HepG2 (cell line): Measurements from ENCODE around the gene P2RY1. TPM values are rescaled to one million over a fixed set of nuclear protein-coding genes. Genes with fewer than 3 reads are reported as not detected.

Source experiments
- ATAC-seq: fragments of 200-7000 bp; cut with Tn5 transposase; 3 replicates; pipeline ENCODE4 v1.9.1; 2020; ENCODE audit warnings: mild to moderate bottlenecking, moderate library complexity
- BruUV-seq: library from RNA; stranded (reverse); fragments of 400-500 nt; replicated peaks from 2 replicates; lab custom pipeline; 2021; lab: Mats Ljungman, UMichigan
- CTCF ChIA-PET: fragments of 300-600 bp; formaldehyde crosslinking; extraction: SDS; loops from one replicate; lab custom pipeline; 2021; ENCODE audit warnings: low total read pairs, inconsistent platforms, low intra/inter-chr PET ratio; lab: Yijun Ruan, JAX
- POLR2A ChIA-PET: fragments of 350-600 bp; sonication (Branson Sonifier 250); formaldehyde crosslinking; loops from one replicate; lab custom pipeline; 2020; ENCODE audit warnings: antibody characterized with exemption, inconsistent platforms; lab: Yijun Ruan, JAX
- DNase-seq: peaks from one replicate; pipeline ENCODE4 v3.0.0-alpha.2; 2015; ENCODE audit warnings: low spot score
- FAIRE-seq: peaks from 3 replicates; lab custom pipeline; 2011; peaks lifted over from hg19 to GRCh38; lab: Jason Lieb, UNC
- H2AFZ ChIP-seq: one replicate; pipeline ENCODE4 v1.6.1; 2011; ENCODE audit warnings: low read length, inconsistent platforms
- H3K27ac ChIP-seq: fragments of 300-600 bp; 3 replicates; pipeline ENCODE4 v1.8.0; 2011; ENCODE audit warnings: mixed run types, mild to moderate bottlenecking, mixed read lengths, low read length, inconsistent platforms; ENCODE audit not compliant: insufficient read depth; ENCODE audit errors: extremely low read length
- H3K27me3 ChIP-seq, 2 experiments: fragments of 200-600 bp in 1 of 2; 2 replicates in 1 of 2; 3 replicates in 1 of 2; pipeline versions ENCODE4 v1.6.0 to v1.8.0; 2011; ENCODE audit warnings: low read length in 2 of 2, mild to moderate bottlenecking in 2 of 2, moderate library complexity in 2 of 2, inconsistent platforms in 1 of 2; ENCODE audit not compliant: insufficient read depth in 2 of 2, control insufficient read depth in 1 of 2
- H3K36me3 ChIP-seq, 2 experiments: fragments of 200-600 bp in 1 of 2; replicated peaks in 1 of 2; 2 replicates in 1 of 2; 3 replicates in 1 of 2; pipeline versions ENCODE4 v1.5.1 to v1.8.0; 2011; ENCODE audit warnings: low read length in 2 of 2, inconsistent platforms in 1 of 2; ENCODE audit not compliant: insufficient read depth in 2 of 2, control insufficient read depth in 1 of 2
- H3K4me1 ChIP-seq: 2 replicates; pipeline ENCODE4 v1.5.1; 2012; ENCODE audit warnings: low read length, inconsistent platforms; ENCODE audit not compliant: insufficient read depth
- H3K4me2 ChIP-seq: 2 replicates; pipeline ENCODE4 v1.6.0; 2011; ENCODE audit warnings: low read depth, low read length, inconsistent platforms
- H3K4me3 ChIP-seq, 3 experiments: fragments of 200-600 bp in 1 of 3; sonication (generic), shearing (Covaris generic) in 1 of 3; replicated peaks in 1 of 3; 2 replicates each; pipeline ENCODE4 v1.5.1; 2011 to 2016; ENCODE audit warnings: low read length in 3 of 3, inconsistent platforms in 2 of 3, low read depth in 2 of 3, mild to moderate bottlenecking in 2 of 3, control low read depth in 1 of 3, mixed read lengths in 1 of 3; ENCODE audit not compliant: insufficient read depth in 1 of 3
- H3K79me2 ChIP-seq: one replicate; pipeline ENCODE4 v1.6.1; 2011; ENCODE audit warnings: low read length, inconsistent platforms; ENCODE audit not compliant: insufficient read depth
- H3K9ac ChIP-seq: 2 replicates; pipeline ENCODE4 v1.6.0; 2011; ENCODE audit warnings: mild to moderate bottlenecking, low read depth, low read length, inconsistent platforms; ENCODE audit not compliant: insufficient read depth
- H3K9me3 ChIP-seq: 2 replicates; pipeline ENCODE4 v1.5.1; 2012; ENCODE audit warnings: mild to moderate bottlenecking, low read length
- H4K20me1 ChIP-seq: 2 replicates; pipeline ENCODE4 v1.6.0; 2011; ENCODE audit warnings: inconsistent platforms, mild to moderate bottlenecking, low read length, moderate library complexity; ENCODE audit not compliant: insufficient read depth
- ARHGAP35 ChIP-seq: sonication (generic); formaldehyde crosslinking; IDR thresholded peaks from 2 replicates; pipeline ENCODE4 v1.9.0; 2022; ENCODE audit warnings: mild to moderate bottlenecking, inconsistent platforms, moderate library complexity, missing genetic modification reagents, borderline replicate concordance
- ARNT2 ChIP-seq: sonication (generic); formaldehyde crosslinking; IDR thresholded peaks from 2 replicates; pipeline ENCODE4 v1.8.0; 2022; ENCODE audit warnings: mild to moderate bottlenecking, low read depth, missing genetic modification reagents, moderate library complexity
- MLLT10 ChIP-seq: sonication (generic); formaldehyde crosslinking; IDR thresholded peaks from 2 replicates; pipeline ENCODE4 v1.4.0; 2020; ENCODE audit warnings: missing genetic modification reagents
- NBN ChIP-seq: fragments of 450-650 bp; conservative IDR thresholded peaks from 2 replicates; pipeline ENCODE4 v1.6.1; 2017
- NFRKB ChIP-seq: fragments of 450-650 bp; IDR thresholded peaks from 2 replicates; pipeline ENCODE4 v1.6.1; 2017
- NR2C2 ChIP-seq: sonication (generic); formaldehyde crosslinking; IDR thresholded peaks from 2 replicates; pipeline ENCODE4 v1.4.0; 2020; ENCODE audit warnings: missing genetic modification reagents, mild to moderate bottlenecking, moderate library complexity, borderline replicate concordance
- YY1 ChIP-seq: IDR thresholded peaks from 2 replicates; pipeline ENCODE4 v1.6.1; 2011; ENCODE audit warnings: low read length, low read depth, moderate library complexity, mild to moderate bottlenecking; ENCODE audit not compliant: insufficient read depth, insufficient replicate concordance
- ZFP1 ChIP-seq: IDR thresholded peaks from 2 replicates; pipeline ENCODE4 v1.6.1; 2016
- ZFP90 ChIP-seq: sonication (generic); formaldehyde crosslinking; IDR thresholded peaks from 2 replicates; pipeline ENCODE4 v1.8.0; 2022; ENCODE audit warnings: missing genetic modification reagents, mild to moderate bottlenecking, inconsistent platforms, borderline replicate concordance
- ZNF446 ChIP-seq: sonication (generic); formaldehyde crosslinking; IDR thresholded peaks from 2 replicates; pipeline ENCODE4 v1.5.0; 2020; ENCODE audit warnings: mild to moderate bottlenecking, missing genetic modification reagents
- WGBS: methylation state at CpG from one replicate; pipeline ENCODE4 v1.1.6; 2017; ENCODE audit warnings: low lambda C conversion rate; 5-methylcytosine and 5-hydroxymethylcytosine counted together
- in situ Hi-C: cut with HindIII; loops from 2 replicates; pipeline ENCODE4 v1.10.0; 2017; ENCODE audit warnings: low pct_unique_long_range_greater_than_20kb; ENCODE audit not compliant: extremely low pct_ligation_motif_present
- intact Hi-C: fragments of 100-400 bp; cut with micrococcal nuclease; formaldehyde crosslinking; loops from one replicate; pipeline ENCODE4 v1.10.0; 2022; ENCODE audit not compliant: unreplicated experiment
- polyA plus RNA-seq, 8 experiments: library from polyadenylated mRNA; depleted of rRNA in 3 of 8; stranded (reverse) in 7 of 8; unstranded in 1 of 8; fragments of >200 nt; fragmentation: Illumina TruSeq in 4 of 8; extraction: Trizol in 4 of 8; gene quantifications; 2 replicates each; pipeline versions ENCODE4 v1.2.1 to v1.2.3, GENCODE V29; 2011 to 2016; ENCODE audit warnings: low read depth in 4 of 8, missing spikeins in 1 of 8, mixed read lengths in 1 of 8; ENCODE audit not compliant: insufficient read depth in 1 of 8
- total RNA-seq, 5 experiments: library from RNA; depleted of rRNA; stranded (reverse); fragments of >200 nt; fragmentation: Illumina TruSeq; extraction: Trizol; gene quantifications; 2 replicates each; pipeline ENCODE4 v1.2.3, GENCODE V29; 2016; ENCODE audit warnings: low read depth in 1 of 5
- TF ChIP-seq, protein P1 (sequence below): sonication (generic); formaldehyde crosslinking; IDR thresholded peaks from 2 replicates; pipeline ENCODE4 v1.4.0; 2020; ENCODE audit warnings: mild to moderate bottlenecking, missing genetic modification reagents
- TF ChIP-seq, protein P2 (sequence below): sonication (generic); formaldehyde crosslinking; IDR thresholded peaks from 2 replicates; pipeline ENCODE4 v1.5.0; 2020; ENCODE audit warnings: mild to moderate bottlenecking, missing genetic modification reagents
- TF ChIP-seq, protein P3 (sequence below): fragments of 450-650 bp; IDR thresholded peaks from 2 replicates; pipeline ENCODE4 v1.6.1; 2017
- TF ChIP-seq, protein P4 (sequence below): sonication (generic); formaldehyde crosslinking; IDR thresholded peaks from 2 replicates; pipeline ENCODE4 v1.4.0; 2020; ENCODE audit warnings: mild to moderate bottlenecking, missing genetic modification reagents
- TF ChIP-seq, protein P5 (sequence below): sonication (generic); formaldehyde crosslinking; IDR thresholded peaks from 2 replicates; pipeline ENCODE4 v1.5.0; 2020; ENCODE audit warnings: mild to moderate bottlenecking, low read depth, missing genetic modification reagents, borderline replicate concordance
- TF ChIP-seq, protein P6 (sequence below): IDR thresholded peaks from 2 replicates; pipeline ENCODE4 v1.6.1; 2016; ENCODE audit warnings: control low read depth

P2RY1 gene
- total and polyA plus RNA-seq, 2 of the 13 experiments (the other 11 are each of a cell fraction or from before 2014, with no cell fraction given): not detected

DNA sequence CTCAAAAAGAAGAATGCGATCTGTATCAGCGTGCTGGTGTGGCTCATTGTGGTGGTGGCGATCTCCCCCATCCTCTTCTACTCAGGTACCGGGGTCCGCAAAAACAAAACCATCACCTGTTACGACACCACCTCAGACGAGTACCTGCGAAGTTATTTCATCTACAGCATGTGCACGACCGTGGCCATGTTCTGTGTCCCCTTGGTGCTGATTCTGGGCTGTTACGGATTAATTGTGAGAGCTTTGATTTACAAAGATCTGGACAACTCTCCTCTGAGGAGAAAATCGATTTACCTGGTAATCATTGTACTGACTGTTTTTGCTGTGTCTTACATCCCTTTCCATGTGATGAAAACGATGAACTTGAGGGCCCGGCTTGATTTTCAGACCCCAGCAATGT is 1.3 kb downstream of the P2RY1 start (continued):
- TF ChIP-seq, protein P1, sequence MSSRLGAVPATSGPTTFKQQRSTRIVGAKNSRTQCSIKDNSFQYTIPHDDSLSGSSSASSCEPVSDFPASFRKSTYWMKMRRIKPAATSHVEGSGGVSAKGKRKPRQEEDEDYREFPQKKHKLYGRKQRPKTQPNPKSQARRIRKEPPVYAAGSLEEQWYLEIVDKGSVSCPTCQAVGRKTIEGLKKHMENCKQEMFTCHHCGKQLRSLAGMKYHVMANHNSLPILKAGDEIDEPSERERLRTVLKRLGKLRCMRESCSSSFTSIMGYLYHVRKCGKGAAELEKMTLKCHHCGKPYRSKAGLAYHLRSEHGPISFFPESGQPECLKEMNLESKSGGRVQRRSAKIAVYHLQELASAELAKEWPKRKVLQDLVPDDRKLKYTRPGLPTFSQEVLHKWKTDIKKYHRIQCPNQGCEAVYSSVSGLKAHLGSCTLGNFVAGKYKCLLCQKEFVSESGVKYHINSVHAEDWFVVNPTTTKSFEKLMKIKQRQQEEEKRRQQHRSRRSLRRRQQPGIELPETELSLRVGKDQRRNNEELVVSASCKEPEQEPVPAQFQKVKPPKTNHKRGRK (CRISPR knock-in tag): no peak
- TF ChIP-seq, protein P2, sequence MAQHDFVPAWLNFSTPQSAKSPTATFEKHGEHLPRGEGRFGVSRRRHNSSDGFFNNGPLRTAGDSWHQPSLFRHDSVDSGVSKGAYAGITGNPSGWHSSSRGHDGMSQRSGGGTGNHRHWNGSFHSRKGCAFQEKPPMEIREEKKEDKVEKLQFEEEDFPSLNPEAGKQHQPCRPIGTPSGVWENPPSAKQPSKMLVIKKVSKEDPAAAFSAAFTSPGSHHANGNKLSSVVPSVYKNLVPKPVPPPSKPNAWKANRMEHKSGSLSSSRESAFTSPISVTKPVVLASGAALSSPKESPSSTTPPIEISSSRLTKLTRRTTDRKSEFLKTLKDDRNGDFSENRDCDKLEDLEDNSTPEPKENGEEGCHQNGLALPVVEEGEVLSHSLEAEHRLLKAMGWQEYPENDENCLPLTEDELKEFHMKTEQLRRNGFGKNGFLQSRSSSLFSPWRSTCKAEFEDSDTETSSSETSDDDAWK (CRISPR knock-in tag): no peak
- TF ChIP-seq MLLT10: no peak
- TF ChIP-seq, all 625 proteins: peak for 0

DNA sequence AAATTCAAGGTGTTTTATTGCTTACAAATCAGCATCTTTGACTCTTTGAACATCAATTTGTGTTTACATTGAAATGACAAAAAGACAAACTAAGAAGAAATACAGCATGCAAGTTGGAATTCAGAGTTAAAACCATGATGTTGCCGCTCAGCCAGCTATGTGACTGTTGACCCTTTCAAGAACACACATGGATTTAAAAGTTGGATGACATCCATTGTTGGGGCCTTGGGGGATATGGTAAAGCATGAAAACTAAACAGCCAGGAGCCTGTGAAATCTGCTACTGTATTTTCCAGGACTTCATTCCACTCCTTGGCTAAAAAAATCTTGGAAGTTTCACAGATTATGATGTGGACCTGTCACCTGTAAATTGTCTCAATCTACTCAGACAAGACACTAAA is 4.6 kb downstream of the P2RY1 start:
- ChIA-PET POLR2A (no interaction called here), CTCF (no interaction called here)
- no peak for FAIRE-seq
- Histone ChIP-seq H2AFZ (no peak overlapping the region), H3K9ac (no peak overlapping the region), H3K4me3 (no peak overlapping the region), H4K20me1 (no peaks in the 10 kb centered on the region), H3K27ac (no peak overlapping the region), H3K9me3 (no peaks in the 10 kb centered on the region), H3K36me3 (no peaks in the 10 kb centered on the region), H3K4me2 (no peak overlapping the region), H3K79me2 (no peaks in the 10 kb centered on the region), H3K4me1 (no peaks in the 10 kb centered on the region), H3K27me3 (no peaks in the 10 kb centered on the region)
- in situ Hi-C loops: no loop called here
- BruUV-seq: no TSS peak
- no peak for ATAC-seq
- no peak for DNase-seq
- 0% methylated on average over 1 of the region's 1 CpG for WGBS
- intact Hi-C loops: no loop called here
- TF ChIP-seq ZFP90: no peak
- TF ChIP-seq NR2C2 (CRISPR knock-in tag): no peak
- TF ChIP-seq ZNF446: no peak
- TF ChIP-seq, protein P3, sequence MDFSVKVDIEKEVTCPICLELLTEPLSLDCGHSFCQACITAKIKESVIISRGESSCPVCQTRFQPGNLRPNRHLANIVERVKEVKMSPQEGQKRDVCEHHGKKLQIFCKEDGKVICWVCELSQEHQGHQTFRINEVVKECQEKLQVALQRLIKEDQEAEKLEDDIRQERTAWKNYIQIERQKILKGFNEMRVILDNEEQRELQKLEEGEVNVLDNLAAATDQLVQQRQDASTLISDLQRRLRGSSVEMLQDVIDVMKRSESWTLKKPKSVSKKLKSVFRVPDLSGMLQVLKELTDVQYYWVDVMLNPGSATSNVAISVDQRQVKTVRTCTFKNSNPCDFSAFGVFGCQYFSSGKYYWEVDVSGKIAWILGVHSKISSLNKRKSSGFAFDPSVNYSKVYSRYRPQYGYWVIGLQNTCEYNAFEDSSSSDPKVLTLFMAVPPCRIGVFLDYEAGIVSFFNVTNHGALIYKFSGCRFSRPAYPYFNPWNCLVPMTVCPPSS: no peak
- no peak for TF ChIP-seq ARHGAP35 (CRISPR knock-in tag)
- TF ChIP-seq YY1: no peak
- no peak for TF ChIP-seq NBN
- no peak for TF ChIP-seq ZFP1 (CRISPR knock-in tag)
- TF ChIP-seq, protein P4, sequence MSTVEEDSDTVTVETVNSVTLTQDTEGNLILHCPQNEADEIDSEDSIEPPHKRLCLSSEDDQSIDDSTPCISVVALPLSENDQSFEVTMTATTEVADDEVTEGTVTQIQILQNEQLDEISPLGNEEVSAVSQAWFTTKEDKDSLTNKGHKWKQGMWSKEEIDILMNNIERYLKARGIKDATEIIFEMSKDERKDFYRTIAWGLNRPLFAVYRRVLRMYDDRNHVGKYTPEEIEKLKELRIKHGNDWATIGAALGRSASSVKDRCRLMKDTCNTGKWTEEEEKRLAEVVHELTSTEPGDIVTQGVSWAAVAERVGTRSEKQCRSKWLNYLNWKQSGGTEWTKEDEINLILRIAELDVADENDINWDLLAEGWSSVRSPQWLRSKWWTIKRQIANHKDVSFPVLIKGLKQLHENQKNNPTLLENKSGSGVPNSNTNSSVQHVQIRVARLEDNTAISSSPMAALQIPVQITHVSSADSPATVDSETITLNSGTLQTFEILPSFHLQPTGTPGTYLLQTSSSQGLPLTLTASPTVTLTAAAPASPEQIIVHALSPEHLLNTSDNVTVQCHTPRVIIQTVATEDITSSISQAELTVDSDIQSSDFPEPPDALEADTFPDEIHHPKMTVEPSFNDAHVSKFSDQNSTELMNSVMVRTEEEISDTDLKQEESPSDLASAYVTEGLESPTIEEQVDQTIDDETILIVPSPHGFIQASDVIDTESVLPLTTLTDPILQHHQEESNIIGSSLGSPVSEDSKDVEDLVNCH (CRISPR knock-in tag): no peak
- TF ChIP-seq, protein P5, sequence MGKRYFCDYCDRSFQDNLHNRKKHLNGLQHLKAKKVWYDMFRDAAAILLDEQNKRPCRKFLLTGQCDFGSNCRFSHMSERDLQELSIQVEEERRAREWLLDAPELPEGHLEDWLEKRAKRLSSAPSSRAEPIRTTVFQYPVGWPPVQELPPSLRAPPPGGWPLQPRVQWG: no peak
- TF ChIP-seq, protein P6, sequence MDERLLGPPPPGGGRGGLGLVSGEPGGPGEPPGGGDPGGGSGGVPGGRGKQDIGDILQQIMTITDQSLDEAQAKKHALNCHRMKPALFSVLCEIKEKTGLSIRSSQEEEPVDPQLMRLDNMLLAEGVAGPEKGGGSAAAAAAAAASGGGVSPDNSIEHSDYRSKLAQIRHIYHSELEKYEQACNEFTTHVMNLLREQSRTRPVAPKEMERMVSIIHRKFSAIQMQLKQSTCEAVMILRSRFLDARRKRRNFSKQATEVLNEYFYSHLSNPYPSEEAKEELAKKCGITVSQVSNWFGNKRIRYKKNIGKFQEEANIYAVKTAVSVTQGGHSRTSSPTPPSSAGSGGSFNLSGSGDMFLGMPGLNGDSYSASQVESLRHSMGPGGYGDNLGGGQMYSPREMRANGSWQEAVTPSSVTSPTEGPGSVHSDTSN: no peak
- TF ChIP-seq ARNT2 (CRISPR knock-in tag): no peak
- no peak for TF ChIP-seq NFRKB
